NCI-H187 (cell line): ENCODE measurements around the gene KRTDAP.
A peak's percentile ranks its signal among the peaks of the same experiment; 100 is the strongest.

ENCODE experiments used
- DNase-seq, 2 experiments: peaks; one replicate each; lab custom pipeline; 2025; lab: John Stamatoyannopoulos, UW

KRTDAP gene

DNA sequence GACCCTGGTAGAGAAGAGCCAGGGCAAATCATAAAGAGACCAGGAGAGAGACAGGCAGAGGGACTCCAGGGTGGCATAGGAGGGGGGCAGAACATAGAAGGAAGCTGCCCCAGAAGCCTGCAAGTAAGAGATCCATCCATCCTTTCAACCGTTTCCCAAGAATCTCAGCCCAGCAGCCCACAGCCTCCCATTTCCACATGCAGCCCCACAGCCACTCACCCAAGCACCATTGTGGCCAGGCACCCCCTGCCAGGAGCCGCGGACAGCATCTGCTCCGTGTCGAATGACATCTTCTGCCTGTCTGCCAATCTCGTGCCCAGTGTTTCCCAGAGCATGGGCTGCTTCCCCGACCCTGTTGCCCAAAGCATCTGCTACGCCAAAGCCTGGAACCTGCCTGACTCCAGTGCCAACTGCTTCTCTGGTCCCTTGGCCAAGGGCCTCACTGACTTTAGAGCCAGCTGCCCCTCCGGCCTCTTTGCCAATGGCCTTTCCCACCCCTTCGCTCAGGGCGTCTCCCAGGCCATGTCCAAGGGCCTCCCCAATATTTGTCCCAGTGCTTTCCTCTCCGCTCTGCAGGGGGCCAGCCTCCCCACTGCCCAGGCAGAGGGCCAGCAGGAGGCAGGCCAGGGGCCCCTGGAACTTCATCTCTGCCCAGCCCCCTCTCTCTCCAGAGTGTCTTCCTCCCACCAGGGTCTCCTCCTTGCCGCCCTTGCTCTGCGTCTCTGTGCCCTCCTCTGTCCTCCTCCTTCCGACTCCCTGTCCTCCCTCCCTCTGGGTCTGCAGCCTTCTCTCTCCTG, 22.8 kb upstream of the KRTDAP start:
- DNase-seq: no peak

DNA sequence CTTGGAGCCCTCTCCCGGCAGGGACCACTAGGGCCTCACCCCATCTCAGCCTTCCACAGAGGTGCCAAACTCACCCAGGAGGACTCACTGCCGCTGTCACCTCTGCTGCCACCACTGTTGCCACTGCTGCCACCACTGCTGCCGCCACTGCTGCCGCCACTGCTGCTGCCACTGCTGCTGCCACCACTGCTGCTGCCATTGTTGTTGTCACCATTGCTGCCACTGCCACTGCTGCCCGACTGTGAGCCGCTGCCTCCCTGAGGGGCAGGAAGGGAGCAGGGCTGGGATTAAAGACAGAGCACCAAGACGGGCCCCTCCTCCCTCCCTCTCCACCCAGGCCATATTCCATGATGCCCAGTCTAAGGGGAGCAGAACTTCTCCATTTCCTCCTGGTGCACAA, 21.1 kb upstream of the KRTDAP start:
- DNase-seq: no peak

GRCh38 chr19:35510626-35510964, 20.3 kb upstream of the KRTDAP start:
- DNase-seq: no peak

DNA sequence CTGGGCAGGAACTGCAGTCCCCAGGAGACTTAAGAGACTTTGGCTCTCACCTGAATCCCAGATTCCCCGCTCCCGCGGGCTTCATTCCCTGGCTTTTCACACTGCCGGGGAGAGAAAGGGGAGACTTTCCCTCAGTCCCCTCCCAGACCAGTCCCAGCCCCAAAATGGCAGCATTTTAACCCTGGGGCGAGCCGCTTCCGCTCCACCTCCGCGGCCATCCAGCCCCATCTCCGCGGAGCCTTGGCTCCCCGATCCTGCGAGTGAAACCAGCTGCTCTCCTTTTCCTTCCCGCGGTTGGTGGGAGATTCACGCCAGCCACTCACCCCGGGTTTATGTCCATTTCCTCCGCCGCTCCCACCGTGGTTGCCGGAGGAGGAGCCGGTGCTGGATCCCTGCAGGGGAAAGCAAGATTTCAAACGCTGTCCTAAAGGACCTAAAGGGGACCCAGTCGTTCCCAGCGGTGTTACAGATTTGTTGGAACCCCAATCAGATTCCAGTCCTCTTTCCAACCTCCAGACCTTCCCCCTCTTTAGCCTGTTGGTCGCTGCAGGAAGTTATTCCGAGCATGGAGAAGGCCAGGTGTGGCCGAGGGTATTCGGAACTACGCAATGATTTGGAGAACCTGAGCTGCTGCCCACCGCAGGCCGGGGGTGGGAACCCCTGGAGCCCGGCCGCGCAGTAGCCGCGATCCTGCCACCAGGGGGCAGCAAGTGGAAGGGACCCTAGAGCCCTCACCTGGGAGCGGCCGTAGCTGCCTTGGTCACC, 19.8 kb upstream of the KRTDAP start:
- DNase-seq: peak in 1 of 2 experiments; percentile 18

DNA sequence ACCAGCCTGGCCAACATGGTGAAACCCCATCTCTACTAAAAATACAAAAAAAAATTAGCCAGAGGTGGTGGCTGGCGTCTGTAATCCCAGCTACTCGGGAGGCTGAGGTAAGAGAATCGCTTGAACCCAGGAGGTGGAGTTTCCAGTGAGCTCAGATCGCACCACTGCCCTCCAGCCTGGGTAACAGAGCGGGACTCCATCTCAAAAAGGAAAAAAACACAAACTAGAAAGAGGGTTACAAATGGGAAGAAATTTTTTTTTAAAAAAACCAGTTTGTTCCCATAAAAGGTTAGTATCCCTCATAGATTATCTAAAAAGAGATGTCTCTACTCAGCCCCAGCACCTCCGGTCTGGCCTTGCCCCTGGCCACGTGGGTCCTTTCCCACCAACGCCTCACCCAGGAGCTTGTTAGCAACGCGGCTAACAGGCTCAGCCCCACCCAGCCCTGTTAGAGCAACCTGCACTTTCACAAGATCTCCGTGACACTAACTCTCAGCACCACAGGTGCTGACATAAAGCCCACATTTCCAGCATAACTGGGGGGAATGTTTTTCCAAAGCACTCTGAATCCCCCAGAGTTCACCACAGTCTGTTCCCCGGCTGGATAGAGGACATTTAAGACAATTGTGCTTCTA, 18.9 kb upstream of the KRTDAP start:
- no peak for DNase-seq

GRCh38 chr19:35508129-35508528, 17.9 kb upstream of the KRTDAP start:
- no peak for DNase-seq

- DNase-seq: no peak
Measured at GRCh38 chr19:35507561-35507960, 17.3 kb upstream of the KRTDAP start.

DNA sequence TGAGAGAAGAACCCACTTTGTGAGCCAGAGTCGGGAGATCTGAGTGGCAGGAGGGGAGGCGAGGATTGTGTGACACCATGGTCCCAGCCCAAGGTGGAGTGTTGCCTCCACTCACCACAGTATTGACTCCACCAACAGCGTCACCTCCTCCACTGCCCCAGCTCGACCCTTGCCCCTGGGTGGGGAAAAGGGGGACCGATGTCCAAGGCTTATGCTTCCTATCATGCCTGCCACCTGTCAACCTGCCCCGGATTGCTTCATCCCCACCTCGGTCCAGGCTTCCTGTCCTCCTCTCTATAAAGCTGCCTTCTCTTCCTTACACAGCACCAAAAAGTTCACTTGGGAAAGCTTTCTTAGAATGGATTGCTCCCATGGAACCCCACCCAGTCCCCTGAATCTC, 15.7 kb upstream of the KRTDAP start:
- DNase-seq: no peak

- DNase-seq: no peak
Measured at GRCh38 chr19:35502751-35503150, 12.5 kb upstream of the KRTDAP start.

- no peak for DNase-seq
Measured at GRCh38 chr19:35501684-35502083, 11.4 kb upstream of the KRTDAP start.

DNA sequence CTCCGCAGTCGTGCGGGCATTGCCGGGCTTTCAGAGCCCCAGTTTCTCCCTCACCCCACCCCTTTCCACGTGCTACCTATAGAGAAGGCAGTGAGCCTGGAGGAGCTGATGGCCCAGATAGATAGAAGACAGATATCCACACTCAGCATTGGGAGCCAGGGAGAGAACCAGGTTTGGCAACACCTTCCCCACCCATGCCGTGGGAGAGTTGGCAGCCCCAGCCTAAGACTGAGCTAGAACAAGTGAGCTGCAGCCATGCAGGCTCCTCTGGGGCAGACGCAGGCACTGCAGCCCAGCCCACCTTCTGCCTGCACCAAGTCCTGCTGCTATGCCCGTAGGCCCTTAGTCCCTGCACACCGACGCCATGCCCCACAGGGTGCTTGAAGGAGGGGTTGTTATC, 10.3 kb upstream of the KRTDAP start:
- DNase-seq: no peak

DNA sequence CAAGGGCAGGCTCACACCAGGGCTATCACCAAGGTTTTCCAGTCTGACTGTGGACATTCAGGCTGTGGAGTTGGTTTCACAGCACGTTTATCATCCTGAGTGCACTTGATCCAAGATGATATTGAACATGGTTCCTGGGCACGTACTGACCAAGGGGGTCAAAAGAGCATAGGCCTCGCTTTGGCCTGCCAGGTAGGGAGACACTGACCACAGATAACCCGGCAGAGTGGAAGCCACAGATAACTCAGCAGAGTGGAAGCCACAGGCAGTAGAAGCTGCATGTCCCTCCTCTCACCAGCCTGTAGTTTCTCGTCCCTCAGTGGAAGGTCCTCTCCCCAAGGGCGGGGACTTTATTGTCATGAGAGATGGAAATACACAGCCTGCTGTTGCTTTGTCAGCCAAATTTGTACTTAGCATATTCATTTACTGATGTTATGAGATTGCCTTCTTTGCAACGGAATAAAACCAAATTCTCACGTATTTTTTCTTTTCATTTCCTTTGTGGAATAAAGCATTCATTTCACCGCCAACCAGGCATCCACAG, 8.8 kb upstream of the KRTDAP start:
- DNase-seq: no peak

- DNase-seq: no peak
Measured at GRCh38 chr19:35498220-35498619, 8.0 kb upstream of the KRTDAP start.

GRCh38 chr19:35497406-35497805, 7.1 kb upstream of the KRTDAP start:
- DNase-seq: no peak

DNA sequence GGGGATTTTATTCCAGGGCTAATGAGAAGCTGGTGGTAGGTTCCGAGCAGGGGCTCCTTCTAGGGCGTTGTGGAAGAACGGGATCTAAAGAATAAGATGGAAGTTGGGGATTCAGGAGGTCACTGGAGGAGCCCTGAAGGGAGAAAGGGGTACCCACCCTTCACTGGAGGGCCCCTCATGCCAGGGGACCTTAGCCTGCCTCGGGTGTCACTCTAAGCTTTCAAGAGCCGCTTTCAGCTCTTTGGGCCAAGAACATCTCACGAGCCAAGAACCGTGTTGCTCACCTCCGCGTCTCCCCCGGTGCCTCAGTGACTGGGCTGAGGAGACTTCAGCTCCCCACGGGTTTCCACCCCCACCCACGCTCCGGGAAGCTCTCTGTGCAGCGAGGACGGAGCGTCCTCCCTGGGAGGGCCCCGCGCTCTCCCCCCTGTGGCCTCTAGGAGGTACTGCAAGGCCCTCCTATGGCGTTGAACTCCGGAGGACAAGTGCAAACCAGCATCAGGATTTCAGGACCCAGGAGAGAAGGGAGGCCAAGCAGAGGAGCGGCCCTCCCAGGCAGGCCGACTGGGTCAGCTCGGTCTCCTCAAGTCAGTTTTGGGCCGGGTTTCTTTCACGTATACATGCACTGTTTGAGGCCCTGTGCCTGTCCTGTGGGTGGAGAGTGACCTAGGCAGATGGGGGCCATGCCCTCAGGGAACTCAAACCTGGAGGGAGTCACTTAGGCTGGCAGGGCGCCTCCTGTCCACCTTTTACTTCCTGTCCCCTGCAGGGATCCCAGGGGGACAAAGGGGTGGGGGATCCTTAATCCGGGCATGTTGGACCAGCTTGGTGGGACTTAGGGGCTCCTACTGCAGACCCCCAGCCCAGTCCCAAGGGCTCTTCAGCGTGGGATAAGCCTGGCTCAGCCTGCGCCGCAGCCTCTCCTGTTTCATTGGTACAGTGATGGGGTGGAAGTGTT, 5.1 kb upstream of the KRTDAP start:
- no peak for DNase-seq

GRCh38 chr19:35493971-35494370, 3.7 kb upstream of the KRTDAP start:
- no peak for DNase-seq

- no peak for DNase-seq
Measured at GRCh38 chr19:35491836-35492360, 1.6 kb upstream of the KRTDAP start.

DNA sequence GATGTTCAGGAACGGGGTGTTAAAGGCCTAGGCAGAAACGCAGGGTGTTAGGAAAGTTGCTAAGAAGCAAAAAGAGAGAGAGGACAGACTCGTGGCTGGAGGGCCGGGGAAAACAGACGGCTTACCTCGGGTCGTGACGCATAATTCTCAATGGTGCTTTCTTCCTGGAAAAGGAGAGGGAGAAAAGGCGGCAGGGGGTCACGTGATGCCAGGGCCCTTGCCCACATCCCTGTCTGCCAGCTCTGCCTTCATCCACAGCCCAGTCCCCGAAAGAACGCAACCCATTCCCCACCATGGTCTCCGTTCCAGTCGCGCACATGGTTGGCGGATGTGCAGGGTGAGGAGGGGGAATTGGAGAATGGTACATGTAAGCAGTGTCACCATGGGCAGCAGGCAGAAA, 1.6 kb downstream of the KRTDAP start:
- DNase-seq: no peak

- no peak for DNase-seq
Measured at GRCh38 chr19:35487656-35488182, 2.5 kb downstream of the KRTDAP start.

- DNase-seq: no peak
Measured at GRCh38 chr19:35486268-35486708, 4.0 kb downstream of the KRTDAP start.
